Lower lobe of right lung (tissue), 2 donors: ENCODE measurements around the gene NCK2. TPM values are rescaled to one million over a fixed set of nuclear protein-coding genes. Genes with fewer than 3 reads are reported as not detected.

Source experiments
- ATAC-seq, 2 donors: fragments of 200-7000 bp; cut with Tn5 transposase; one replicate each; pipeline ENCODE4 v1.9.1; 2020 to 2022; ENCODE audit warnings: mild to moderate bottlenecking in 2 of 2, moderate library complexity in 2 of 2
- DNase-seq: peaks from one replicate; pipeline ENCODE4 v3.0.0-alpha.2; 2020
- H3K27ac ChIP-seq: fragments of 200-600 bp; one replicate; pipeline ENCODE4 v1.8.0; 2022
- H3K27me3 ChIP-seq: fragments of 200-600 bp; one replicate; pipeline ENCODE4 v1.8.0; 2022; ENCODE audit warnings: low read depth
- H3K36me3 ChIP-seq: fragments of 200-600 bp; one replicate; pipeline ENCODE4 v1.8.0; 2022; ENCODE audit warnings: mild to moderate bottlenecking
- H3K4me1 ChIP-seq: fragments of 200-600 bp; one replicate; pipeline ENCODE4 v1.8.0; 2022
- H3K4me3 ChIP-seq: fragments of 200-600 bp; one replicate; pipeline ENCODE4 v1.8.0; 2022; ENCODE audit warnings: mild to moderate bottlenecking
- H3K9me3 ChIP-seq: fragments of 200-600 bp; one replicate; pipeline ENCODE4 v1.8.0; 2022
- CTCF ChIP-seq: fragments of 200-600 bp; IDR thresholded peaks from one replicate; pipeline ENCODE4 v1.8.0; 2022; ENCODE audit warnings: antibody characterized with exemption, mild to moderate bottlenecking
- intact Hi-C: fragments of 100-400 bp; cut with DNase I; formaldehyde crosslinking; loops from one replicate; pipeline ENCODE4 v1.11.0; 2022
- total RNA-seq: library from RNA; stranded (reverse); fragmentation: NEBNext Ultra II Directional; extraction: Animal tissue kit (Norgen Biotek cat#: 25700); gene quantifications from one replicate; pipeline ENCODE4 v1.2.1, GENCODE V29; 2021
- donor health status: DM: no; HTN: yes; CAD: no; lungs with severe emphysema.

The NCK2 gene
- total RNA-seq, 1 donor from 2014 or later, result 36.7 TPM

GRCh38 chr2:105721991-105722511 is 22.7 kb upstream of the NCK2 start:
- TF ChIP-seq CTCF, result no peak
- H3K4me1 ChIP-seq, result no peaks in the 10 kb centered on the region
- H3K27me3 ChIP-seq, result peaks cover 4% of the 10 kb centered on the region

GRCh38 chr2:105722726-105723297 is 21.9 kb upstream of the NCK2 start:
- H3K36me3 ChIP-seq, result no peaks in the 10 kb centered on the region
- ATAC-seq, result no peak
- intact Hi-C loops, result no loop called here
- no peak overlapping the region for H3K27ac ChIP-seq
- TF ChIP-seq CTCF, result no peak
- no peaks in the 10 kb centered on the region for H3K4me1 ChIP-seq
- H3K9me3 ChIP-seq, result peaks cover 8% of the 10 kb centered on the region
- no peak for DNase-seq
- H3K4me3 ChIP-seq, result no peak overlapping the region
- H3K27me3 ChIP-seq, result peaks cover 4% of the 10 kb centered on the region

More at GRCh38 chr2:105721991-105722511, 22.7 kb upstream of the NCK2 start:
- intact Hi-C loops, result no loop called here
- Histone ChIP-seq H3K4me3 (no peak overlapping the region), H3K36me3 (no peaks in the 10 kb centered on the region), H3K27ac (no peak overlapping the region), H3K9me3 (peaks cover 3% of the 10 kb centered on the region)
- DNase-seq, result no peak
- ATAC-seq, result no peak

- intact Hi-C loops, result no loop called here
- H3K27ac ChIP-seq, result no peak overlapping the region
- peaks cover 4% of the 10 kb centered on the region for H3K27me3 ChIP-seq
- DNase-seq (no peak), ATAC-seq (no peak)
- TF ChIP-seq CTCF, result no peak
- H3K4me3 ChIP-seq, result no peak overlapping the region
- H3K36me3 ChIP-seq, result no peaks in the 10 kb centered on the region
- H3K4me1 ChIP-seq, result no peaks in the 10 kb centered on the region
- H3K9me3 ChIP-seq, result peaks cover 8% of the 10 kb centered on the region
These were observed 21.3 kb upstream of the NCK2 start for GRCh38 chr2:105723431-105723830.

- no peak for TF ChIP-seq CTCF
- no peaks in the 10 kb centered on the region for H3K27me3 ChIP-seq
- intact Hi-C loops, result no loop called here
- no peak overlapping the region for H3K27ac ChIP-seq
- DNase-seq (no peak), ATAC-seq (no peak)
- H3K4me1 ChIP-seq, result no peaks in the 10 kb centered on the region
- H3K4me3 ChIP-seq, result no peak overlapping the region
- peaks cover 8% of the 10 kb centered on the region for H3K9me3 ChIP-seq
- H3K36me3 ChIP-seq, result no peaks in the 10 kb centered on the region
These were observed 19.3 kb upstream of the NCK2 start for GRCh38 chr2:105725388-105725787.

GRCh38 chr2:105730170-105730569 is 14.5 kb upstream of the NCK2 start:
- Histone ChIP-seq H3K27ac (no peak overlapping the region), H3K36me3 (no peaks in the 10 kb centered on the region), H3K4me3 (no peak overlapping the region), H3K9me3 (peaks cover 8% of the 10 kb centered on the region), H3K27me3 (peaks cover 5% of the 10 kb centered on the region), H3K4me1 (no peaks in the 10 kb centered on the region)
- DNase-seq (no peak), ATAC-seq (no peak)
- intact Hi-C loops, result no loop called here
- no peak for TF ChIP-seq CTCF
